ENCODE measurements around the gene H2BW1.
"Not testable (repeated sequence)": the region's sequence is repeated elsewhere in the genome, so short reads cannot be mapped to it uniquely, and the experiment has no call there.

Gene H2BW1, protein sequence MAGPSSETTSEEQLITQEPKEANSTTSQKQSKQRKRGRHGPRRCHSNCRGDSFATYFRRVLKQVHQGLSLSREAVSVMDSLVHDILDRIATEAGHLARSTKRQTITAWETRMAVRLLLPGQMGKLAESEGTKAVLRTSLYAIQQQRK

GRCh38 chrX:104013606-104014005 is at the start of gene H2BW1:
TSS of gene H2BW1 (minus strand) at chrX:104013708. CDS start at chrX:104013576, 132 bp downstream.
- TF ChIP-seq ZFX (IDR thresholded peaks at IDR 0.05; ENCODE audit: borderline replicate concordance) (no peak), CTCF (IDR thresholded peaks at IDR 0.05) (no peak)
- no peak within 1 kb of the TSS for H3K27ac ChIP-seq

- not testable (repeated sequence) for H3K27ac ChIP-seq
These were observed 49.1 kb upstream of the H2BW1 start for GRCh38 chrX:104062636-104063035.

- not testable (repeated sequence) for H3K27ac ChIP-seq
These were observed 41.4 kb upstream of the H2BW1 start for GRCh38 chrX:104054956-104055355.

- no peak overlapping the region for H3K27ac ChIP-seq
- no peak for TF ChIP-seq CTCF (IDR thresholded peaks at IDR 0.05)
- TF ChIP-seq ZFX (IDR thresholded peaks at IDR 0.05; ENCODE audit: borderline replicate concordance), result no peak
These were observed 33.7 kb upstream of the H2BW1 start for GRCh38 chrX:104047171-104047570.

- TF ChIP-seq CTCF (IDR thresholded peaks at IDR 0.05) (no peak), ZFX (IDR thresholded peaks at IDR 0.05; ENCODE audit: borderline replicate concordance) (no peak)
- H3K27ac ChIP-seq, result no peak overlapping the region
These were observed 32.1 kb upstream of the H2BW1 start for GRCh38 chrX:104045642-104046041.

- TF ChIP-seq ZFX (IDR thresholded peaks at IDR 0.05; ENCODE audit: borderline replicate concordance), result no peak
- no peak for TF ChIP-seq CTCF (IDR thresholded peaks at IDR 0.05)
These were observed 27.5 kb upstream of the H2BW1 start for GRCh38 chrX:104041003-104041402.

GRCh38 chrX:104039689-104040505 is 26.4 kb upstream of the H2BW1 start, which contains the start of gene H2BW2:
TSS of gene H2BW2 (plus strand) at chrX:104039956. CDS start at chrX:104039995, 39 bp downstream.
- H3K27ac ChIP-seq, result no peak within 1 kb of the TSS
- TF ChIP-seq CTCF (IDR thresholded peaks at IDR 0.05) (no peak), ZFX (IDR thresholded peaks at IDR 0.05; ENCODE audit: borderline replicate concordance) (no peak)

More at GRCh38 chrX:104041003-104041402, 27.5 kb upstream of the H2BW1 start:
- H3K27ac ChIP-seq, result no peak overlapping the region

DNA sequence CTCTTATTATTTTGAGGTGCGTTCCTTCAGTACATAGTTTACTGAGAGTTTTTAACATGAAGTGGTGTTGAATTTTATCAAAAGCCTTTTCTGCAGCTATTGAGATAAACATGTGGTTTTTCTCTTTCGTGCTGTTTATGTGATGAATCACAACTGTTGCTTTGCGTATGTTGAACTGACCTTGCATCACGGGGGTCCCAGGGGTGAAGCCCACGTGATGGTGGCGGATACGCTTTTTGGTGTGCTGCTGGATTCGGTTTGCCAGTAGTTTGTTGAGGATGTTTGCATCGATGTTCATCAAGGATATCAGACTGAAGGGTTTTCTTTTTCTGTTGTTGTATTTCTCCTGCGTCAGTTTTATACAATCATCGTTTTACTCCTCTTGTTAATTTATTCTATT is 4.6 kb upstream of the H2BW1 start:
- TF ChIP-seq ZFX (IDR thresholded peaks at IDR 0.05; ENCODE audit: borderline replicate concordance), result no peak
- no peak for TF ChIP-seq CTCF (IDR thresholded peaks at IDR 0.05)
- no peak overlapping the region for H3K27ac ChIP-seq

GRCh38 chrX:104015576-104015975 is 2.1 kb upstream of the H2BW1 start:
- H3K27ac ChIP-seq, result not testable (repeated sequence)

Data from 22Rv1 (cell line).